Liver (tissue), 9 donors: ENCODE data around the gene KDM6A. TPM values are rescaled to one million over a fixed set of nuclear protein-coding genes. Genes with fewer than 3 reads are reported as not detected.

Experiments used
- DNase-seq: peaks from one replicate; pipeline ENCODE4 v3.0.0-alpha.2; 2017; ENCODE audit warnings: low spot score
- H3K27ac ChIP-seq, 2 donors: one replicate each; pipeline ENCODE4 v1.7.0; 2013; ENCODE audit warnings: inconsistent platforms in 2 of 2, low read length in 2 of 2, control low read depth in 1 of 2, low read depth in 1 of 2, mild to moderate bottlenecking in 1 of 2
- H3K27me3 ChIP-seq, 4 donors: one replicate each; pipeline versions ENCODE4 v1.6.1 to v1.7.0; 2013; ENCODE audit warnings: low read length in 3 of 4, inconsistent platforms in 1 of 4, mild to moderate bottlenecking in 1 of 4, moderate library complexity in 1 of 4; ENCODE audit not compliant: control insufficient read depth in 4 of 4, insufficient read depth in 4 of 4
- H3K36me3 ChIP-seq, 4 donors: one replicate each; pipeline versions ENCODE4 v1.6.1 to v1.7.0; 2013; ENCODE audit warnings: low read length in 3 of 4, mild to moderate bottlenecking in 3 of 4, low read depth in 1 of 4, moderate library complexity in 1 of 4; ENCODE audit not compliant: control insufficient read depth in 4 of 4, insufficient read depth in 3 of 4
- H3K4me1 ChIP-seq, 4 donors: one replicate each; pipeline versions ENCODE4 v1.6.1 to v1.7.0; 2013; ENCODE audit warnings: low read length in 3 of 4, mild to moderate bottlenecking in 3 of 4, moderate library complexity in 1 of 4; ENCODE audit not compliant: control insufficient read depth in 4 of 4, insufficient read depth in 4 of 4
- H3K4me3 ChIP-seq, 3 donors: one replicate each; pipeline versions ENCODE4 v1.6.1 to v1.7.0; 2013; ENCODE audit warnings: low read length in 3 of 3, control low read depth in 1 of 3, low read depth in 1 of 3, mild to moderate bottlenecking in 1 of 3
- H3K9ac ChIP-seq, 2 donors: one replicate each; pipeline ENCODE4 v1.7.0; 2013; ENCODE audit warnings: low read length in 2 of 2, mild to moderate bottlenecking in 2 of 2, moderate library complexity in 2 of 2, control low read depth in 1 of 2, low read depth in 1 of 2
- H3K9me3 ChIP-seq, 4 donors: one replicate each; pipeline versions ENCODE4 v1.6.1 to v1.7.0; 2013; ENCODE audit warnings: low read length in 3 of 4; ENCODE audit not compliant: control insufficient read depth in 4 of 4
- CTCF ChIP-seq: fragments of 150-350 bp; IDR thresholded peaks from 2 replicates; pipeline ENCODE4 v1.5.1; 2017; ENCODE audit warnings: improper control_type of control experiment, low read depth, low read length; ENCODE audit not compliant: missing input control
- EGR1 ChIP-seq, 2 donors: IDR thresholded peaks; 2 replicates each; pipeline ENCODE4 v1.6.1; 2016 to 2018; ENCODE audit warnings: antibody characterized with exemption in 2 of 2, low read depth in 2 of 2
- FOXA1 ChIP-seq: IDR thresholded peaks from 2 replicates; pipeline ENCODE4 v1.6.1; 2016; ENCODE audit warnings: antibody characterized with exemption
- HNF4A ChIP-seq, 2 donors: conservative IDR thresholded peaks; 2 replicates each; pipeline ENCODE4 v1.6.1; 2016; ENCODE audit warnings: antibody characterized with exemption in 2 of 2, mild to moderate bottlenecking in 2 of 2
- HNF4G ChIP-seq: IDR thresholded peaks from 2 replicates; pipeline ENCODE4 v1.6.1; 2016; ENCODE audit warnings: antibody characterized with exemption
- JUND ChIP-seq, 2 donors: IDR thresholded peaks; 2 replicates each; pipeline ENCODE4 v1.6.1; 2016; ENCODE audit warnings: antibody characterized with exemption in 2 of 2
- MAX ChIP-seq: IDR thresholded peaks from 2 replicates; pipeline ENCODE4 v1.6.1; 2016; ENCODE audit warnings: antibody characterized with exemption
- NR2F2 ChIP-seq: IDR thresholded peaks from 2 replicates; pipeline ENCODE4 v1.6.1; 2016; ENCODE audit warnings: antibody characterized with exemption
- RAD21 ChIP-seq, 2 donors: IDR thresholded peaks; 2 replicates each; pipeline ENCODE4 v1.6.1; 2016; ENCODE audit warnings: antibody characterized with exemption in 2 of 2, mild to moderate bottlenecking in 2 of 2
- REST ChIP-seq: IDR thresholded peaks from 2 replicates; pipeline ENCODE4 v1.6.1; 2016; ENCODE audit warnings: antibody characterized with exemption, mild to moderate bottlenecking
- YY1 ChIP-seq: IDR thresholded peaks from 2 replicates; pipeline ENCODE4 v1.6.1; 2016; ENCODE audit warnings: antibody characterized with exemption, mild to moderate bottlenecking
- ZBTB33 ChIP-seq: IDR thresholded peaks from 2 replicates; pipeline ENCODE4 v1.6.1; 2016; ENCODE audit warnings: antibody characterized with exemption
- WGBS: extraction: QIAGEN DNeasy Blood & Tissue Kit; methylation state at CpG from one replicate; pipeline ENCODE4 v1.1.7; 2013; 5-methylcytosine and 5-hydroxymethylcytosine counted together
- polyA plus RNA-seq, 2 donors: library from polyadenylated mRNA; stranded (reverse) in 1 of 2; unstranded in 1 of 2; fragments of 200-250 nt in 1 of 2; fragments of >200 nt in 1 of 2; fragmentation: Nextera tagmentation in 1 of 2; extraction: Ambion mirVana in 1 of 2; gene quantifications; one replicate each; pipeline versions ENCODE4 v1.2.1 to v1.2.3, GENCODE V29; 2013 to 2015
- total RNA-seq, 2 donors: library from RNA; depleted of rRNA; stranded (reverse); fragments of >200 nt; gene quantifications; one replicate each; pipeline ENCODE4 v1.2.3, GENCODE V29; 2014
- donor health status: healthy.
- donor health status: healthy.
- donor health status: healthy.
- donor health status: healthy.
- donor health status: healthy.

The KDM6A gene
- total and polyA plus RNA-seq, 4 donors: 5.3 to 30.2 (median 18.2) TPM

- Histone ChIP-seq H3K9ac (no peak overlapping the region), H3K4me1 (peaks cover 0 to 3% (median 1%) of the 10 kb centered on the region in 4 donors), H3K4me3 (no peak overlapping the region), H3K27ac (no peak overlapping the region), H3K9me3 (peaks cover 0 to 2% (median under 1%) of the 10 kb centered on the region in 4 donors), H3K27me3 (no peaks in the 10 kb centered on the region), H3K36me3 (peaks cover 0 to 3% (median 2%) of the 10 kb centered on the region in 4 donors)
- 37% methylated on average over 3 of the region's 3 CpGs for WGBS
- DNase-seq: no peak
- TF ChIP-seq MAX (no peak), REST (no peak), HNF4G (no peak), NR2F2 (no peak)
Measured at GRCh38 chrX:44970709-44971108, 97.7 kb downstream of the KDM6A start.

- Histone ChIP-seq H3K4me3 (no peak overlapping the region), H3K9ac (no peak overlapping the region), H3K36me3 (peaks cover 0 to 5% (median 3%) of the 10 kb centered on the region in 4 donors), H3K27ac (no peak overlapping the region), H3K4me1 (peaks cover 0 to 3% (median 1%) of the 10 kb centered on the region in 4 donors), H3K27me3 (no peaks in the 10 kb centered on the region), H3K9me3 (peaks cover 0 to 5% (median 3%) of the 10 kb centered on the region in 4 donors)
- peak; percentile 39 for DNase-seq
- 69% methylated on average over 8 of the region's 8 CpGs for WGBS
- no peak for TF ChIP-seq CTCF
- TF ChIP-seq EGR1 (IDR thresholded peaks at IDR 0.05; ENCODE audit: low read depth in 2 of 2): no peak
- no peak for TF ChIP-seq NR2F2
- TF ChIP-seq RAD21 (IDR thresholded peaks at IDR 0.05): no peak
- TF ChIP-seq FOXA1: no peak
- TF ChIP-seq JUND (IDR thresholded peaks at IDR 0.05): no peak
- no peak for TF ChIP-seq ZBTB33
- TF ChIP-seq YY1: no peak
- no peak for TF ChIP-seq HNF4G
- no peak for TF ChIP-seq HNF4A (conservative IDR thresholded peaks at IDR 0.05)
Measured at GRCh38 chrX:44971674-44972073, 98.7 kb downstream of the KDM6A start.
